Breast epithelium (tissue), 3 donors: Measurements from ENCODE around the gene ZNF536.

Experiments
- POLR2A ChIP-seq: fragments of 450-650 bp; IDR thresholded peaks from one replicate; pipeline ENCODE4 v1.6.1; 2016; ENCODE audit warnings: antibody characterized with exemption, mild to moderate bottlenecking, moderate library complexity
- TF ChIP-seq, protein P1 (sequence below), 3 donors: fragments of 450-650 bp; IDR thresholded peaks; one replicate each; pipeline ENCODE4 v1.5.1; 2016 to 2017; ENCODE audit warnings: antibody characterized with exemption in 3 of 3, mild to moderate bottlenecking in 3 of 3, moderate library complexity in 3 of 3

- TF ChIP-seq, protein P1, sequence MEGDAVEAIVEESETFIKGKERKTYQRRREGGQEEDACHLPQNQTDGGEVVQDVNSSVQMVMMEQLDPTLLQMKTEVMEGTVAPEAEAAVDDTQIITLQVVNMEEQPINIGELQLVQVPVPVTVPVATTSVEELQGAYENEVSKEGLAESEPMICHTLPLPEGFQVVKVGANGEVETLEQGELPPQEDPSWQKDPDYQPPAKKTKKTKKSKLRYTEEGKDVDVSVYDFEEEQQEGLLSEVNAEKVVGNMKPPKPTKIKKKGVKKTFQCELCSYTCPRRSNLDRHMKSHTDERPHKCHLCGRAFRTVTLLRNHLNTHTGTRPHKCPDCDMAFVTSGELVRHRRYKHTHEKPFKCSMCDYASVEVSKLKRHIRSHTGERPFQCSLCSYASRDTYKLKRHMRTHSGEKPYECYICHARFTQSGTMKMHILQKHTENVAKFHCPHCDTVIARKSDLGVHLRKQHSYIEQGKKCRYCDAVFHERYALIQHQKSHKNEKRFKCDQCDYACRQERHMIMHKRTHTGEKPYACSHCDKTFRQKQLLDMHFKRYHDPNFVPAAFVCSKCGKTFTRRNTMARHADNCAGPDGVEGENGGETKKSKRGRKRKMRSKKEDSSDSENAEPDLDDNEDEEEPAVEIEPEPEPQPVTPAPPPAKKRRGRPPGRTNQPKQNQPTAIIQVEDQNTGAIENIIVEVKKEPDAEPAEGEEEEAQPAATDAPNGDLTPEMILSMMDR (IDR thresholded peaks at IDR 0.05), result no peak
- TF ChIP-seq POLR2A, result no peak
Observed at GRCh38 chr19:30326393-30326710, 45.8 kb upstream of the ZNF536 start.
